Right lobe of liver (tissue), 4 donors: ENCODE results near the gene HBP1.

Source experiments
- CTCF ChIP-seq, 4 donors: fragments of 200-600 bp in 3 of 4; fragments of 450-650 bp in 1 of 4; IDR thresholded peaks; one replicate each; pipeline versions ENCODE4 v1.5.1 to v1.8.0; 2016 to 2022; ENCODE audit warnings: antibody characterized with exemption in 4 of 4, mild to moderate bottlenecking in 2 of 4
- POLR2A ChIP-seq: fragments of 450-650 bp; IDR thresholded peaks from one replicate; pipeline ENCODE4 v1.6.1; 2017; ENCODE audit warnings: antibody characterized with exemption, mild to moderate bottlenecking
- donor health status: DM: no; HTN: no; CAD: no.
- donor health status: DM: no; HTN: no; CAD: no.
- donor health status: DM: no; HTN: yes; CAD: no.

GRCh38 chr7:107233174-107233573 lies 64.4 kb downstream of the HBP1 start:
- no peak for TF ChIP-seq CTCF (IDR thresholded peaks at IDR 0.05)
- no peak for TF ChIP-seq POLR2A
